Endothelial cell (in vitro differentiated cells): ENCODE results near the gene CHST4. TPM values are rescaled to one million over a fixed set of nuclear protein-coding genes. Genes with fewer than 3 reads are reported as not detected.

Source experiments
- DNase-seq: peaks from one replicate; pipeline ENCODE4 v3.0.0; 2021; ENCODE audit warnings: low spot score
- H3K27ac Mint-ChIP-seq: one replicate; pipeline ENCODE4 v1.8.0; 2021; ENCODE audit warnings: mixed read lengths, inconsistent platforms; ENCODE audit not compliant: unreplicated experiment
- H3K27me3 Mint-ChIP-seq: one replicate; pipeline ENCODE4 v1.8.0; 2021; ENCODE audit warnings: mild to moderate bottlenecking, moderate library complexity, mixed read lengths, inconsistent platforms; ENCODE audit not compliant: unreplicated experiment
- H3K36me3 Mint-ChIP-seq: one replicate; pipeline ENCODE4 v1.8.0; 2021; ENCODE audit warnings: mild to moderate bottlenecking, low read depth, mixed read lengths, inconsistent platforms; ENCODE audit not compliant: unreplicated experiment
- H3K4me1 Mint-ChIP-seq: one replicate; pipeline ENCODE4 v1.8.0; 2021; ENCODE audit warnings: mild to moderate bottlenecking, mixed read lengths, inconsistent platforms; ENCODE audit not compliant: unreplicated experiment
- H3K4me3 Mint-ChIP-seq: one replicate; pipeline ENCODE4 v1.8.0; 2021; ENCODE audit warnings: mild to moderate bottlenecking, mixed read lengths, inconsistent platforms; ENCODE audit not compliant: unreplicated experiment
- H3K9me3 Mint-ChIP-seq: one replicate; pipeline ENCODE4 v1.8.0; 2021; ENCODE audit warnings: mixed read lengths, inconsistent platforms; ENCODE audit not compliant: unreplicated experiment
- CTCF ChIP-seq: fragments of 200-600 bp; sonication (generic); IDR thresholded peaks from one replicate; pipeline ENCODE4 v1.5.0; 2021; ENCODE audit warnings: antibody characterized with exemption; ENCODE audit not compliant: unreplicated experiment
- total RNA-seq: library from RNA; stranded (reverse); fragmentation: NEBNext Ultra II Directional; extraction: Animal tissue kit (Norgen Biotek cat#: 25700); gene quantifications from one replicate; pipeline ENCODE4 v1.2.1, GENCODE V29; 2021; ENCODE audit not compliant: unreplicated experiment

CHST4 gene
- total RNA-seq, 1 donor from 2014 or later, result 0.13 TPM

- DNase-seq, result no peak
- H3K4me3 Mint-ChIP-seq, result no peak overlapping the region
- no peaks in the 10 kb centered on the region for H3K9me3 Mint-ChIP-seq
- no peaks in the 10 kb centered on the region for H3K4me1 Mint-ChIP-seq
- no peak for TF ChIP-seq CTCF
- no peaks in the 10 kb centered on the region for H3K27me3 Mint-ChIP-seq
- H3K27ac Mint-ChIP-seq, result no peak overlapping the region
- no peaks in the 10 kb centered on the region for H3K36me3 Mint-ChIP-seq
Measured at GRCh38 chr16:71504901-71505300, 21.3 kb upstream of the CHST4 start.

- Mint-ChIP-seq H3K27ac (no peak overlapping the region), H3K4me1 (no peaks in the 10 kb centered on the region), H3K27me3 (no peaks in the 10 kb centered on the region), H3K9me3 (no peaks in the 10 kb centered on the region), H3K4me3 (no peak overlapping the region), H3K36me3 (no peaks in the 10 kb centered on the region)
- TF ChIP-seq CTCF, result no peak
- DNase-seq, result no peak
Measured at GRCh38 chr16:71507061-71507460, 19.2 kb upstream of the CHST4 start.

GRCh38 chr16:71513302-71513701 is 12.9 kb upstream of the CHST4 start:
- Mint-ChIP-seq H3K36me3 (no peaks in the 10 kb centered on the region), H3K4me3 (no peak overlapping the region), H3K27ac (peak overlapping the region; percentile 44), H3K27me3 (peaks cover 3% of the 10 kb centered on the region), H3K9me3 (no peaks in the 10 kb centered on the region), H3K4me1 (peaks cover 12% of the 10 kb centered on the region)
- no peak for DNase-seq
- TF ChIP-seq CTCF, result no peak

- Mint-ChIP-seq H3K36me3 (no peaks in the 10 kb centered on the region), H3K4me1 (peaks cover 12% of the 10 kb centered on the region), H3K4me3 (no peak overlapping the region), H3K27ac (no peak overlapping the region), H3K9me3 (no peaks in the 10 kb centered on the region), H3K27me3 (peaks cover 8% of the 10 kb centered on the region)
- DNase-seq, result no peak
- no peak for TF ChIP-seq CTCF
Measured at GRCh38 chr16:71514476-71514875, 11.8 kb upstream of the CHST4 start.

GRCh38 chr16:71515026-71515425 is 11.2 kb upstream of the CHST4 start:
- Mint-ChIP-seq H3K4me3 (no peak overlapping the region), H3K4me1 (peaks cover 12% of the 10 kb centered on the region), H3K27ac (no peak overlapping the region), H3K9me3 (no peaks in the 10 kb centered on the region), H3K36me3 (no peaks in the 10 kb centered on the region), H3K27me3 (peaks cover 11% of the 10 kb centered on the region)
- no peak for DNase-seq
- no peak for TF ChIP-seq CTCF
